Motor neuron (in vitro differentiated cells): Measurements from ENCODE around the gene PRSS36. TPM values are rescaled to one million over a fixed set of nuclear protein-coding genes. Genes with fewer than 3 reads are reported as not detected.

ENCODE experiments used
- ATAC-seq, 8 experiments: fragments of 200-7000 bp; cut with Tn5 transposase; replicated peaks in 6 of 8; 2 replicates each; pipeline ENCODE4 v1.8.0; 2021; ENCODE audit warnings: mild to moderate bottlenecking in 8 of 8, moderate library complexity in 8 of 8
- H3K27ac ChIP-seq, 2 donors: fragments of 250-450 bp; sonication (Bioruptor Pico); 2 replicates each; pipeline ENCODE4 v1.9.0; 2021; ENCODE audit warnings: antibody characterized with exemption in 2 of 2, mild to moderate bottlenecking in 2 of 2, moderate library complexity in 1 of 2
- H3K4me1 ChIP-seq, 2 donors: fragments of 250-450 bp; sonication (Bioruptor Pico); replicated peaks in 1 of 2; 2 replicates each; pipeline ENCODE4 v1.6.1; 2021; ENCODE audit warnings: antibody characterized with exemption in 2 of 2, mild to moderate bottlenecking in 2 of 2, moderate library complexity in 1 of 2
- H3K4me3 ChIP-seq, 5 donors: fragments of 250-450 bp; sonication (Bioruptor Pico); 2 replicates each; pipeline ENCODE4 v1.9.0; 2021; ENCODE audit warnings: antibody characterized with exemption in 5 of 5, mild to moderate bottlenecking in 5 of 5, moderate library complexity in 4 of 5
- WGBS, 10 experiments: fragments of 450-650 bp; shearing (Covaris generic); methylation state at CpG; one replicate each; pipeline ENCODE4 v1.0.0; 2022; 5-methylcytosine and 5-hydroxymethylcytosine counted together
- in situ Hi-C, 9 experiments: fragments of 400-800 bp; cut with MboI; loops; one replicate each; pipeline ENCODE4 v1.15.0; 2021; ENCODE audit warnings: low sequenced_read_pairs in 9 of 9, low pct_unique_long_range_greater_than_20kb in 2 of 9; ENCODE audit not compliant: unreplicated experiment in 9 of 9
- total RNA-seq, 8 experiments: library from RNA; unstranded; fragments of 300-600 nt; gene quantifications; 2 replicates each; pipeline versions ENCODE4 v1.2.3 to v1.2.4, GENCODE V29; 2022

PRSS36 gene
- total RNA-seq, 8 experiments from 2014 or later = 0.36 to 3.8 (median 0.82) TPM

- Histone ChIP-seq H3K4me1 (peaks cover 6 to 10% of the 10 kb centered on the region in 2 donors), H3K4me3 (peak overlapping the region; percentile 86 to 97 (median 93)), H3K27ac (peak overlapping the region; percentile 97 to 98)
- 10 to 100% (median 66%) methylated on average over 1 to 9 of the region's 9 CpGs for WGBS, 10 experiments
- in situ Hi-C loops = no loop called here
- no peak for ATAC-seq
These were observed 31.4 kb downstream of the PRSS36 start for GRCh38 chr16:31118223-31119155.

GRCh38 chr16:31117384-31118222 lies 32.3 kb downstream of the PRSS36 start, which contains the start of gene KAT8:
Gene KAT8, plus strand, starts transcription at chr16:31117664. Its CDS starts 18 bp downstream, at chr16:31117682.
- in situ Hi-C loops = no loop called here
- Histone ChIP-seq H3K4me3 (peak within 1 kb of the TSS; percentile 86 to 97 (median 93)), H3K4me1 (peaks cover 6 to 10% of the 10 kb centered on the region in 2 donors), H3K27ac (peak within 1 kb of the TSS; percentile 97 to 98)
- ATAC-seq = peak; percentile 90 to 94 (median 92)
- WGBS, 10 experiments = 0% methylated on average over 1 to 9 of the region's 68 CpGs; no CpG with 5 or more reads in 4 of the 10 experiments

GRCh38 chr16:31114468-31114867 lies 35.4 kb downstream of the PRSS36 start:
- ATAC-seq = no peak
- WGBS, 10 experiments = 57 to 100% (median 87%) methylated on average over 1 to 6 of the region's 8 CpGs; no CpG with 5 or more reads in 1 of the 10 experiments
- Histone ChIP-seq H3K4me3 (no peak overlapping the region), H3K4me1 (peaks cover 6 to 10% of the 10 kb centered on the region in 2 donors), H3K27ac (no peak overlapping the region)
- in situ Hi-C loops = no loop called here

- no peak overlapping the region for H3K27ac ChIP-seq
- WGBS, 10 experiments = 0 to 100% (median 88%) methylated on average over 1 to 5 of the region's 5 CpGs; no CpG with 5 or more reads in 4 of the 10 experiments
- in situ Hi-C loops = no loop called here
- peaks cover 7 to 8% of the 10 kb centered on the region in 2 donors for H3K4me1 ChIP-seq
- no peak overlapping the region for H3K4me3 ChIP-seq
- ATAC-seq = no peak
These were observed 36.4 kb downstream of the PRSS36 start for GRCh38 chr16:31113121-31114120.

GRCh38 chr16:31112711-31113110 lies 37.2 kb downstream of the PRSS36 start:
- 80 to 100% (median 100%) methylated on average over 1 to 2 of the region's 2 CpGs; no CpG with 5 or more reads in 5 of the 10 experiments for WGBS, 10 experiments
- ATAC-seq = no peak
- peaks cover 6 to 7% of the 10 kb centered on the region in 2 donors for H3K4me1 ChIP-seq
- H3K4me3 ChIP-seq = no peak overlapping the region
- no peak overlapping the region for H3K27ac ChIP-seq
- in situ Hi-C loops = no loop called here

- no peak overlapping the region for H3K4me3 ChIP-seq
- WGBS, 10 experiments = 92 to 100% (median 98%) methylated on average over 1 to 9 of the region's 23 CpGs; no CpG with 5 or more reads in 6 of the 10 experiments
- ATAC-seq = no peak
- H3K27ac ChIP-seq = no peak overlapping the region
- H3K4me1 ChIP-seq = peaks cover 9 to 10% of the 10 kb centered on the region in 2 donors
- in situ Hi-C loops = no loop called here
These were observed 37.9 kb downstream of the PRSS36 start for GRCh38 chr16:31111881-31112466.

GRCh38 chr16:31110106-31111034 lies 39.5 kb downstream of the PRSS36 start:
- no peak for ATAC-seq
- H3K27ac ChIP-seq = no peak overlapping the region
- in situ Hi-C loops = no loop called here
- H3K4me3 ChIP-seq = no peak overlapping the region
- 82 to 100% methylated on average over 1 to 5 of the region's 26 CpGs; no CpG with 5 or more reads in 8 of the 10 experiments for WGBS, 10 experiments
- H3K4me1 ChIP-seq = peaks cover 6 to 10% of the 10 kb centered on the region in 2 donors

- WGBS, 10 experiments = 87 to 100% (median 95%) methylated on average over 2 to 4 of the region's 12 CpGs; no CpG with 5 or more reads in 5 of the 10 experiments
- in situ Hi-C loops = no loop called here
- ATAC-seq = no peak
- peaks cover 6 to 10% of the 10 kb centered on the region in 2 donors for H3K4me1 ChIP-seq
- H3K4me3 ChIP-seq = peak overlapping the region in 2 of 5 donors; percentile 98 to 99
- H3K27ac ChIP-seq = no peak overlapping the region
These were observed 40.2 kb downstream of the PRSS36 start for GRCh38 chr16:31109622-31110021.

- 56 to 100% (median 84%) methylated on average over 1 to 9 of the region's 57 CpGs; no CpG with 5 or more reads in 6 of the 10 experiments for WGBS, 10 experiments
These were observed 40.9 kb downstream of the PRSS36 start for GRCh38 chr16:31108794-31109558.

GRCh38 chr16:31108035-31108793 lies 41.7 kb downstream of the PRSS36 start, which contains the start of gene BCKDK:
Gene BCKDK, plus strand, starts transcription at chr16:31108386. Its CDS starts 838 bp downstream, at chr16:31109224.
- peak; percentile 88 to 99 (median 96) for ATAC-seq
- peak within 1 kb of the TSS; percentile 94 to 99 (median 98) for H3K4me3 ChIP-seq
- H3K27ac ChIP-seq = peak within 1 kb of the TSS; percentile 60 to 71
- H3K4me1 ChIP-seq = peaks cover 6 to 10% of the 10 kb centered on the region in 2 donors
- WGBS, 10 experiments = 12 to 50% (median 35%) methylated on average over 1 to 10 of the region's 68 CpGs; no CpG with 5 or more reads in 4 of the 10 experiments
- in situ Hi-C loops = no loop called here

More at GRCh38 chr16:31108794-31109558, 40.9 kb downstream of the PRSS36 start:
- in situ Hi-C loops = no loop called here
- H3K4me3 ChIP-seq = peak overlapping the region; percentile 94 to 99 (median 98)
- H3K4me1 ChIP-seq = peaks cover 6 to 10% of the 10 kb centered on the region in 2 donors
- H3K27ac ChIP-seq = peak overlapping the region in 1 of 2 donors; percentile 71
- no peak for ATAC-seq
